ENCODE results near the gene ASB13. TPM values are rescaled to one million over a fixed set of nuclear protein-coding genes. Genes with fewer than 3 reads are reported as not detected.

The ASB13 gene
- total and polyA plus RNA-seq, 10 of the 15 experiments (the other 5 are each of a cell fraction or from before 2014, with no cell fraction given): 0.02 to 0.59 (median 0.10) TPM; not detected in 2

DNA sequence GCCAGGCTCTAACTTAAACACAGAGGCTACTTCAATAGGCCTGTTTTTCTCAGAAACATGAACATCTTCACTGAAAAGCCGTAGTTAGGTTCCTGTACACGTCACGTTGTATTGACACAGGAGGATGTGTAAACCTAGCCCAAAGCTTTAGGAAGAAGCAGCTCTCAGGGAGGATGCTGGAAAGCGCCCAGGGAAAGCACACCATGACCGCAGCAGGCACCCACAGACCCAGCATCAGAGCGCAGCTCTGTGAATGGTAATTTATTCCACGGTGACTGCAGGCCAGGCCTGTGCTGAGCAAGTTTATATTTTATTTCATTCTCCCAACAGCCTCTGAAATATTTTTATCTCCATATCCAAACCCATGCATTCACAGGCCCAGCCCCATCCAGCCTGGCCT lies 51.1 kb downstream of the ASB13 start (continued):
- TF ChIP-seq ATF7 (IDR thresholded peaks at IDR 0.05; ENCODE audit: low read depth) (no peak), NR2C2 (IDR thresholded peaks at IDR 0.05; ENCODE audit: borderline replicate concordance, control insufficient read depth, insufficient read length, low read depth) (no peak)

DNA sequence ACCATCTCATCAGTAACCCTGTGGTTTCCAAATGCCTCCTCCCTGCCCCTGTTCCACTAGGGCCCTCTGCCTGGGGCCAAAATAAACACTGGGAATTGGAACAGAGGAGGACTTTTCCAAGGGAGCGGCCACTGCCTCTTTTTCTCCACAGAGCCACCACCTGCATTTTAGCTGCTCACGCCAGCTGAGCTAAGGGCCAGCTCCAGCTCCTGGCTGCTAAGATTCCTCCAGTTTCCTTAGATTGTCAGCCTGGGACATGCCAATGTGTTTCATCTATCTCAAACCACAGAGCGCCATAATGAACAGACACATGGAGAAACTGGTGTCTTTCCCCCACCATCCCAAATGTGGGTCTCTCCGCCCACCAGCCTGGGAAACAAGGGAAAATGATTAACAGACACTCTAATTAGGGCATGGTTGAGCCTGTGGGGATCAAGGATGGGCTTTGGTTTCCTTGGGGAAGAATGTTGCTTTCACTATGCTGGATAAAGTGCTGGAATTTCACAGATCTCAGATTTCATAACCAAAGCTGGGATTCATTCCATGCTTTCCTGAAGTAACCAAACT lies 52.2 kb downstream of the ASB13 start:
- H2AFZ ChIP-seq (ENCODE audit: control insufficient read depth, low read depth, low read length): no peak overlapping the region
- H3K36me3 ChIP-seq (ENCODE audit: control insufficient read depth in 2 of 2, insufficient read depth in 2 of 2, low read length in 1 of 2): no peaks in the 10 kb centered on the region
- H3K27me3 ChIP-seq (replicated peaks in 1 of 2; ENCODE audit: control insufficient read depth in 2 of 2, insufficient read depth in 2 of 2, low read length in 1 of 2): peaks cover 0 to 6% of the 10 kb centered on the region in 2 experiments; a peak in 3 of 4 replicates
- ChIA-PET RAD21 (ENCODE audit: unreplicated experiment) (no interaction called here), CTCF (interaction anchor here (0.6 to 1.3 kb wide), 3 partner anchors 10 to 171 kb away, joined by 4 to 5 read pairs (median 5); no protein-coding TSS in a partner anchor), POLR2A (no interaction called here), SMC1A (ENCODE audit: uncharacterized antibody, unreplicated experiment) (interaction anchor here (1.0 kb wide), 1 partner anchor 172 kb away, joined by 3 read pairs; no protein-coding TSS in a partner anchor)
- H4K20me1 ChIP-seq (ENCODE audit: control insufficient read depth, insufficient read depth): no peaks in the 10 kb centered on the region
- no peak for DNase-seq (ENCODE audit: low read depth, low spot score)
- H3K27ac ChIP-seq (ENCODE audit: control insufficient read depth, insufficient read depth): no peak overlapping the region
- ATAC-seq: no peak
- WGBS (ENCODE audit: insufficient coverage, insufficient replicate concordance, low lambda C conversion rate, missing lambda C conversion rate): 68% methylated on average over 4 of the region's 4 CpGs
- no peak overlapping the region for H3K4me3 ChIP-seq
- H3K9ac ChIP-seq (ENCODE audit: control insufficient read depth, insufficient read depth, low read length): no peak overlapping the region
- in situ Hi-C loops (cut with MboI): no loop called here
- intact Hi-C loops (cut with micrococcal nuclease; ENCODE audit: unreplicated experiment): no loop called here
- no peaks in the 10 kb centered on the region for H3K4me1 ChIP-seq (ENCODE audit: control insufficient read depth, insufficient read depth, low read length)
- H3K4me2 ChIP-seq (ENCODE audit: control insufficient read depth, insufficient read depth): no peak overlapping the region
- BruUV-seq (replicated peaks): no TSS peak
- no peaks in the 10 kb centered on the region for H3K9me3 ChIP-seq (replicated peaks; ENCODE audit: control insufficient read depth, insufficient read depth, low read length)
- FAIRE-seq: no peak
- H3K79me2 ChIP-seq (ENCODE audit: control insufficient read depth, insufficient read depth, low read length): no peaks in the 10 kb centered on the region
- TF ChIP-seq MYB (IDR thresholded peaks at IDR 0.05; ENCODE audit: borderline replicate concordance, low read depth, low read length) (no peak), BCL11A (IDR thresholded peaks at IDR 0.05; ENCODE audit: low read depth, low read length) (no peak), DPF2 (IDR thresholded peaks at IDR 0.05) (no peak), MXI1 (IDR thresholded peaks at IDR 0.05; ENCODE audit: low read depth, low read length) (no peak), PAX8 (IDR thresholded peaks at IDR 0.05) (no peak), CREB1 (IDR thresholded peaks at IDR 0.05; ENCODE audit: low read depth) (no peak), ZNF217 (IDR thresholded peaks at IDR 0.05) (no peak), NRF1 (conservative IDR thresholded peaks at IDR 0.05; ENCODE audit: low read depth, low read length) (no peak), YBX1 (IDR thresholded peaks at IDR 0.05) (no peak), SREBF1 (IDR thresholded peaks at IDR 0.05; ENCODE audit: low read length) (no peak), SIN3A (IDR thresholded peaks at IDR 0.05; ENCODE audit: low read depth, low read length) (no peak), TAF1 (IDR thresholded peaks at IDR 0.05; ENCODE audit: borderline replicate concordance, low read depth, low read length) (no peak), CEBPB (IDR thresholded peaks at IDR 0.05; ENCODE audit: borderline replicate concordance in 1 of 2, low read depth in 2 of 2, low read length in 2 of 2) (no peak), SIX5 (IDR thresholded peaks at IDR 0.05; ENCODE audit: low read depth, low read length, severe bottlenecking) (no peak), GABPA (IDR thresholded peaks at IDR 0.05; ENCODE audit: low read depth) (no peak)
- TF ChIP-seq, protein P1, sequence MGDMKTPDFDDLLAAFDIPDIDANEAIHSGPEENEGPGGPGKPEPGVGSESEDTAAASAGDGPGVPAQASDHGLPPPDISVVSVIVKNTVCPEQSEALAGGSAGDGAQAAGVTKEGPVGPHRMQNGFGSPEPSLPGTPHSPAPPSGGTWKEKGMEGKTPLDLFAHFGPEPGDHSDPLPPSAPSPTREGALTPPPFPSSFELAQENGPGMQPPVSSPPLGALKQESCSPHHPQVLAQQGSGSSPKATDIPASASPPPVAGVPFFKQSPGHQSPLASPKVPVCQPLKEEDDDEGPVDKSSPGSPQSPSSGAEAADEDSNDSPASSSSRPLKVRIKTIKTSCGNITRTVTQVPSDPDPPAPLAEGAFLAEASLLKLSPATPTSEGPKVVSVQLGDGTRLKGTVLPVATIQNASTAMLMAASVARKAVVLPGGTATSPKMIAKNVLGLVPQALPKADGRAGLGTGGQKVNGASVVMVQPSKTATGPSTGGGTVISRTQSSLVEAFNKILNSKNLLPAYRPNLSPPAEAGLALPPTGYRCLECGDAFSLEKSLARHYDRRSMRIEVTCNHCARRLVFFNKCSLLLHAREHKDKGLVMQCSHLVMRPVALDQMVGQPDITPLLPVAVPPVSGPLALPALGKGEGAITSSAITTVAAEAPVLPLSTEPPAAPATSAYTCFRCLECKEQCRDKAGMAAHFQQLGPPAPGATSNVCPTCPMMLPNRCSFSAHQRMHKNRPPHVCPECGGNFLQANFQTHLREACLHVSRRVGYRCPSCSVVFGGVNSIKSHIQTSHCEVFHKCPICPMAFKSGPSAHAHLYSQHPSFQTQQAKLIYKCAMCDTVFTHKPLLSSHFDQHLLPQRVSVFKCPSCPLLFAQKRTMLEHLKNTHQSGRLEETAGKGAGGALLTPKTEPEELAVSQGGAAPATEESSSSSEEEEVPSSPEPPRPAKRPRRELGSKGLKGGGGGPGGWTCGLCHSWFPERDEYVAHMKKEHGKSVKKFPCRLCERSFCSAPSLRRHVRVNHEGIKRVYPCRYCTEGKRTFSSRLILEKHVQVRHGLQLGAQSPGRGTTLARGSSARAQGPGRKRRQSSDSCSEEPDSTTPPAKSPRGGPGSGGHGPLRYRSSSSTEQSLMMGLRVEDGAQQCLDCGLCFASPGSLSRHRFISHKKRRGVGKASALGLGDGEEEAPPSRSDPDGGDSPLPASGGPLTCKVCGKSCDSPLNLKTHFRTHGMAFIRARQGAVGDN (IDR thresholded peaks at IDR 0.05): no peak
- TF ChIP-seq, protein P2, sequence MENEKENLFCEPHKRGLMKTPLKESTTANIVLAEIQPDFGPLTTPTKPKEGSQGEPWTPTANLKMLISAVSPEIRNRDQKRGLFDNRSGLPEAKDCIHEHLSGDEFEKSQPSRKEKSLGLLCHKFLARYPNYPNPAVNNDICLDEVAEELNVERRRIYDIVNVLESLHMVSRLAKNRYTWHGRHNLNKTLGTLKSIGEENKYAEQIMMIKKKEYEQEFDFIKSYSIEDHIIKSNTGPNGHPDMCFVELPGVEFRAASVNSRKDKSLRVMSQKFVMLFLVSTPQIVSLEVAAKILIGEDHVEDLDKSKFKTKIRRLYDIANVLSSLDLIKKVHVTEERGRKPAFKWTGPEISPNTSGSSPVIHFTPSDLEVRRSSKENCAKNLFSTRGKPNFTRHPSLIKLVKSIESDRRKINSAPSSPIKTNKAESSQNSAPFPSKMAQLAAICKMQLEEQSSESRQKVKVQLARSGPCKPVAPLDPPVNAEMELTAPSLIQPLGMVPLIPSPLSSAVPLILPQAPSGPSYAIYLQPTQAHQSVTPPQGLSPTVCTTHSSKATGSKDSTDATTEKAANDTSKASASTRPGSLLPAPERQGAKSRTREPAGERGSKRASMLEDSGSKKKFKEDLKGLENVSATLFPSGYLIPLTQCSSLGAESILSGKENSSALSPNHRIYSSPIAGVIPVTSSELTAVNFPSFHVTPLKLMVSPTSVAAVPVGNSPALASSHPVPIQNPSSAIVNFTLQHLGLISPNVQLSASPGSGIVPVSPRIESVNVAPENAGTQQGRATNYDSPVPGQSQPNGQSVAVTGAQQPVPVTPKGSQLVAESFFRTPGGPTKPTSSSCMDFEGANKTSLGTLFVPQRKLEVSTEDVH (IDR thresholded peaks at IDR 0.05; ENCODE audit: low read depth, partially characterized antibody): no peak
